ENCODE data around the gene PCDHA2. TPM values are rescaled to one million over a fixed set of nuclear protein-coding genes. Genes with fewer than 3 reads are reported as not detected.
"Not testable (repeated sequence)": the region's sequence is repeated elsewhere in the genome, so short reads cannot be mapped to it uniquely, and the experiment has no call there.

Gene PCDHA2
- total RNA-seq, 1 donor from 2014 or later, result not detected

DNA sequence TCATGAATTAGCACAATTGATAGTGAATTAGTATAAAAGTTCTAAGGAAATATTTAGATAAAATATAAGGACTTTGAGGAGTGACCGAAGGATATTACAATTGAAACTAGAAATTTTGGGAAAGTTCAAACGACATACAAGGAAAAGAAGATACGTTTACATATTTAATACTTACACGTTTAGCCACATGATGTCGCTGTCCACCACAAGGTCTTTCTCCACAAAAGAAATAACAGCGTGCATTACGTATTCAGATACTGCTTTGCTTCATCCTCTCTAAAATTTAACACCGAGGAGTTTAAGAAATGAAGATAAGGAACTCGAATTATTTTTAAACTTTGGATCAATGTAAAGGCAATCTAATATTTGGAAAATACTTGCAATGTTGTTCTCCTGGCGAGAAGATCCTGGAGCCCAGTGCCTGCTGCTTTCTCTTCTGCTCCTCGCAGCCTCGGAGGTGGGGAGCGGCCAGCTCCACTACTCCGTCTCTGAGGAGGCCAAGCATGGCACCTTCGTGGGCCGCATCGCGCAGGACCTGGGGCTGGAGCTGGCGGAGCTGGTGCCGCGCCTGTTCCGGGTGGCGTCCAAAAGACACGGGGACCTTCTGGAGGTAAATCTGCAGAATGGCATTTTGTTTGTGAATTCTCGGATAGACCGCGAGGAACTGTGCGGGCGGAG is 6.3 kb downstream of the PCDHA2 start, which contains the start of gene PCDHA3:
Gene PCDHA3 (plus strand): TSS at position 242 of the 678 bp plus-strand sequence.
- no peak within 1 kb of the TSS for H3K27ac Mint-ChIP-seq
- H3K27me3 Mint-ChIP-seq (ENCODE audit: low read depth), result no peaks in the 10 kb centered on the region
- no peaks in the 10 kb centered on the region for H3K36me3 Mint-ChIP-seq (ENCODE audit: low read depth)
- intact Hi-C loops (cut with micrococcal nuclease), result no loop called here
- H3K9me3 Mint-ChIP-seq, result peaks cover 35% of the 10 kb centered on the region
- no peak within 1 kb of the TSS for H3K4me3 Mint-ChIP-seq (ENCODE audit: low read depth)
- no peaks in the 10 kb centered on the region for H3K4me1 Mint-ChIP-seq (ENCODE audit: low read depth)
- DNase-seq (ENCODE audit: low spot score), result no peak

DNA sequence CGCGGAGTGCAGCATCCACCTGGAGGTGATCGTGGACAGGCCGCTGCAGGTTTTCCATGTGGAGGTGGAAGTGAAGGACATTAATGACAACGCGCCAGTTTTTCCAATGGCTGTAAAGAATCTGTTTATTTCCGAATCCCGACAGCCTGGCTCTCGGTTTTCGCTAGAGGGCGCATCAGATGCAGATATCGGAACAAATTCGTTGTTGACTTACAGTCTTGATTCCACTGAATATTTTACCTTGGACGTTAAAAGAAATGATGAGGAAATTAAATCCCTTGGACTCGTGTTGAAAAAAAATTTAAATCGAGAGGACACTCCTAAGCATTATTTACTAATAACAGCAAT is 6.8 kb downstream of the PCDHA2 start:
- Mint-ChIP-seq H3K4me3 (ENCODE audit: low read depth) (no peak overlapping the region), H3K27me3 (ENCODE audit: low read depth) (no peaks in the 10 kb centered on the region), H3K4me1 (ENCODE audit: low read depth) (no peaks in the 10 kb centered on the region), H3K27ac (no peak overlapping the region), H3K9me3 (peaks cover 35% of the 10 kb centered on the region), H3K36me3 (ENCODE audit: low read depth) (no peaks in the 10 kb centered on the region)
- DNase-seq (ENCODE audit: low spot score), result no peak
- intact Hi-C loops (cut with micrococcal nuclease), result no loop called here

DNA sequence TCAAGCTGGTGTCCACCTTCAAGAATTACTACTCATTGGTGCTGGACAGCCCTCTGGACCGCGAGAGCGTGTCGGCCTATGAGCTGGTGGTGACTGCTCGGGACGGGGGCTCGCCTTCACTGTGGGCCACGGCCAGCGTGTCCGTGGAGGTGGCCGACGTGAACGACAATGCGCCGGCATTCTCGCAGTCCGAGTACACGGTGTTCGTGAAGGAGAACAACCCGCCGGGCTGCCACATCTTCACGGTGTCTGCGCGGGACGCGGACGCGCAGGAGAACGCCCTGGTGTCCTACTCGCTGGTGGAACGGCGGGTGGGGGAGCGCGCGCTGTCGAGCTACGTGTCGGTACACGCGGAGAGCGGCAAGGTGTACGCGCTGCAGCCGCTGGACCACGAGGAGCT is 7.7 kb downstream of the PCDHA2 start:
- intact Hi-C loops (cut with micrococcal nuclease); DNase-seq (ENCODE audit: low spot score); H3K36me3 Mint-ChIP-seq (ENCODE audit: low read depth); H3K4me3 Mint-ChIP-seq (ENCODE audit: low read depth); H3K4me1 Mint-ChIP-seq (ENCODE audit: low read depth); H3K27ac Mint-ChIP-seq; H3K27me3 Mint-ChIP-seq (ENCODE audit: low read depth): not testable (repeated sequence)
- H3K9me3 Mint-ChIP-seq, result peaks cover 32% of the 10 kb centered on the region

DNA sequence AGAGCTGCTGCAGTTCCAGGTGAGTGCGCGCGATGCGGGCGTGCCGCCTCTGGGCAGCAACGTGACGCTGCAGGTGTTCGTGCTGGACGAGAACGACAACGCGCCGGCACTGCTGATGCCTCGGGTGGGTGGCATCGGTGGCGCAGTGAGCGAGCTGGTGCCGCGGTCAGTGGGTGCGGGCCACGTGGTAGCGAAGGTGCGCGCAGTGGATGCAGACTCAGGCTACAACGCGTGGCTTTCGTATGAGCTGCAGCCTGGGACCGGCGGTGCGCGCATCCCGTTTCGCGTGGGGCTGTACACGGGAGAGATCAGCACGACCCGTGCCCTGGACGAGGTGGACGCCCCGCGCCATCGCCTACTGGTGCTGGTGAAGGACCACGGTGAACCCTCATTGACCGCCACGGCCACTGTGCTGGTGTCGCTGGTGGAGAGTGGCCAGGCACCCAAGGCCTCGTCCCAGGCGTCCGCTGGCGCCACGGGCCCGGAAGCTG is 8.2 kb downstream of the PCDHA2 start:
- no peaks in the 10 kb centered on the region for H3K4me1 Mint-ChIP-seq (ENCODE audit: low read depth)

DNA sequence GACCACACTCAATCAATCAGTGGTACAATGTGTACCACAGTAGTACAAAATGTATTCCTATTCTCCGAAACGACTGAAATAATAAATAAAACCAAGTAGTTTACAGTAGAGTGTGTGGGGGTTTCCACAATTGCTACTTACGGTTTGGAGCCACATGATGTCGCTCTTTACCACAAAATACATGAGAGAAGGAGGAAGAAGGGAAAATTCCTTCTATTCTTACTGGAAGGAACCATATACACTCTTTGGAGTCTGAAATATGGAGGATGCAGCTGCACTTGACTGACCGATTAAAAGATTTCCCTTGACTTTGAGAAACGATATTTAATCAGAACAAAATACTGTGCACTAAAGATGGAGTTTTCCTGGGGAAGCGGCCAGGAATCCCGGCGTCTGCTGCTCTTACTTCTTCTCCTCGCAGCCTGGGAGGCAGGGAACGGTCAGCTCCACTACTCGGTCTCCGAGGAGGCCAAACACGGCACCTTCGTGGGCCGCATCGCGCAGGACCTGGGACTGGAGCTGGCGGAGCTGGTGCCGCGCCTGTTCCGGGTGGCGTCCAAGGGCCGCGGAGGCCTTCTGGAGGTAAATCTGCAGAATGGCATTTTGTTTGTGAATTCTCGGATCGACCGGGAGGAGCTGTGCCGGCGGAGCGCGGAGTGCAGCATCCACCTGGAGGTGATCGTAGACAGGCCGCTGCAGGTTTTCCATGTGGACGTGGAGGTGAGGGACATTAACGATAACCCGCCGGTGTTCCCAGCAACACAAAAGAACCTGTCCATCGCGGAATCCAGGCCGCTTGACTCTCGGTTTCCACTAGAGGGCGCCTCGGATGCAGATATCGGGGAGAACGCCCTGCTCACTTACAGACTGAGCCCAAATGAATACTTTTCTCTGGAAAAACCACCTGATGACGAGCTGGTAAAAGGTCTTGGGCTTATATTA is 12.5 kb downstream of the PCDHA2 start, which contains the start of gene PCDHA4:
Gene PCDHA4 (plus strand): TSS at position 235 of the 942 bp plus-strand sequence.
- Mint-ChIP-seq H3K27ac (no peak within 1 kb of the TSS), H3K27me3 (ENCODE audit: low read depth) (no peaks in the 10 kb centered on the region), H3K4me3 (ENCODE audit: low read depth) (no peak within 1 kb of the TSS), H3K9me3 (peaks cover 35% of the 10 kb centered on the region), H3K4me1 (ENCODE audit: low read depth) (no peaks in the 10 kb centered on the region), H3K36me3 (ENCODE audit: low read depth) (no peaks in the 10 kb centered on the region)
- DNase-seq (ENCODE audit: low spot score), result no peak
- intact Hi-C loops (cut with micrococcal nuclease), result no loop called here

More for the DNA sequence above, 8.2 kb downstream of the PCDHA2 start:
- H3K27ac Mint-ChIP-seq, result no peak overlapping the region
- H3K27me3 Mint-ChIP-seq (ENCODE audit: low read depth), result no peaks in the 10 kb centered on the region
- intact Hi-C loops (cut with micrococcal nuclease), result no loop called here
- no peak overlapping the region for H3K4me3 Mint-ChIP-seq (ENCODE audit: low read depth)
- H3K36me3 Mint-ChIP-seq (ENCODE audit: low read depth), result no peaks in the 10 kb centered on the region
- H3K9me3 Mint-ChIP-seq, result peaks cover 35% of the 10 kb centered on the region
- DNase-seq (ENCODE audit: low spot score), result no peak

DNA sequence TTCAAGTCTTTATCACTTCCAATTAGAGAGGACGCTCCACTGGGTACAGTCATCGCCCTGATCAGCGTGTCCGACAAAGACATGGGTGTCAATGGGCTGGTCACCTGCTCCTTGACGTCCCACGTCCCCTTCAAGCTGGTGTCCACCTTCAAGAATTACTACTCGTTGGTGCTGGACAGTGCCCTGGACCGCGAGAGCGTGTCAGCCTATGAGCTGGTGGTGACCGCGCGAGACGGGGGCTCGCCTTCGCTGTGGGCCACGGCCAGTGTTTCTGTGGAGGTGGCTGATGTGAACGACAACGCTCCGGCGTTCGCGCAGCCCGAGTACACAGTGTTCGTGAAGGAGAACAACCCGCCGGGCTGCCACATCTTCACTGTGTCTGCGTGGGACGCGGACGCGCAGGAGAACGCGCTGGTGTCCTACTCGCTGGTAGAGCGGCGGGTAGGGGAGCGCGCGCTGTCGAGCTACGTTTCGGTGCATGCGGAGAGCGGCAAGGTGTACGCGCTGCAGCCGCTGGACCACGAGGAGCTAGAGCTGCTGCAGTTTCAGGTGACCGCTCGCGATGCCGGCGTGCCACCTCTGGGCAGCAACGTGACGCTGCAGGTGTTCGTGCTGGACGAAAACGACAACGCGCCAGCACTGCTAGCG is 13.7 kb downstream of the PCDHA2 start:
- H3K27ac Mint-ChIP-seq; intact Hi-C loops (cut with micrococcal nuclease); H3K4me1 Mint-ChIP-seq (ENCODE audit: low read depth); H3K36me3 Mint-ChIP-seq (ENCODE audit: low read depth); H3K27me3 Mint-ChIP-seq (ENCODE audit: low read depth); H3K4me3 Mint-ChIP-seq (ENCODE audit: low read depth); DNase-seq (ENCODE audit: low spot score): not testable (repeated sequence)
- peaks cover 43% of the 10 kb centered on the region for H3K9me3 Mint-ChIP-seq

DNA sequence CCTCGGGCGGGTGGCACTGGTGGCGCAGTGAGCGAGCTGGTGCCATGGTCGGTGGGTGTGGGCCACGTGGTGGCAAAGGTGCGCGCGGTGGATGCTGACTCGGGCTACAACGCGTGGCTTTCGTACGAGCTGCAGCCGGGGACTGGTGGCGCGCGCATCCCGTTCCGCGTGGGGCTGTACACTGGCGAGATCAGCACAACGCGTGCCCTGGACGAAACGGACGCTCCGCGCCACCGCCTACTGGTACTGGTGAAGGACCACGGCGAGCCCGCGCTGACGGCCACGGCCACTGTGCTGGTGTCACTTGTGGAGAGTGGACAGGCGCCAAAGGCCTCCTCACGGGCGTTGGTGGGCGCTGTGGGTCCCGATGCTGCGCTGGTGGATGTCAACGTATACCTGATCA is 14.2 kb downstream of the PCDHA2 start:
- Mint-ChIP-seq H3K9me3 (peaks cover 38% of the 10 kb centered on the region), H3K4me1 (ENCODE audit: low read depth) (no peaks in the 10 kb centered on the region), H3K27ac (no peak overlapping the region), H3K27me3 (ENCODE audit: low read depth) (no peaks in the 10 kb centered on the region), H3K36me3 (ENCODE audit: low read depth) (no peaks in the 10 kb centered on the region), H3K4me3 (ENCODE audit: low read depth) (no peak overlapping the region)
- no peak for DNase-seq (ENCODE audit: low spot score)
- intact Hi-C loops (cut with micrococcal nuclease), result no loop called here

DNA sequence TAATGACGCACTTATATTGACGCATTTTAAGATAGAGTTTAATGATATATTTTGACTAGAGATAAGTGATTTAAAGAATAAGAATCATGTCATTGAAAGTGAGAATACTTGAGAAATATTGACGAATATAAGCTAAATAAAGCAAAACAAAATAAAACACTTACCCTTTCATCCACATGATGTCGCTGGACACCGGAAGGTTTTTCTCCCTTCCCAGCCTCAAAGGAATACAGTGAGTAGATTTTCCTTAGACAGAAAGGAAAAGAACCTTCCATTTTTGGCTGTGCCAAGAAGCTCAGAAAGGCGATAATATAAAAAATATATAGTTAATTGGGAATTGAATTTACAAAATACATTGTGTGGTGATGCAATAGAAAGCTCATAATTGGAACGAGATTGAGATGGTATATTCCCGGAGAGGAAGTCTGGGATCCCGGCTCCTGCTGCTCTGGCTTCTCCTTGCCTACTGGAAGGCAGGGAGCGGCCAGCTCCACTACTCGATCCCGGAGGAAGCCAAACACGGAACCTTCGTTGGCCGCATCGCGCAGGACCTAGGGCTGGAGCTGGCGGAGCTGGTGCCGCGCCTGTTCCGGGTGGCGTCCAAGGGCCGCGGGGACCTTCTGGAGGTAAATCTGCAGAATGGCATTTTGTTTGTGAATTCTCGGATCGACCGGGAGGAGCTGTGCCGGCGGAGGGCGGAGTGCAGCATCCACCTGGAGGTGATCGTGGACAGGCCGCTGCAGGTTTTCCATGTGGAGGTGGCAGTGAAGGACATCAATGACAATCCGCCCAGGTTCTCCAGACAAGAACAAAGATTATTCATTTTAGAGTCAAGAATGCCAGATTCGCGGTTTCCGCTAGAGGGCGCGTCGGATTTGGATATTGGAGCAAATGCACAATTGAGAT is 27.0 kb downstream of the PCDHA2 start, which contains the start of gene PCDHA5:
Gene PCDHA5 (plus strand): TSS at position 239 of the 906 bp plus-strand sequence.
- Mint-ChIP-seq H3K27me3 (ENCODE audit: low read depth) (no peaks in the 10 kb centered on the region), H3K9me3 (peaks cover 20% of the 10 kb centered on the region), H3K36me3 (ENCODE audit: low read depth) (no peaks in the 10 kb centered on the region), H3K4me3 (ENCODE audit: low read depth) (no peak within 1 kb of the TSS), H3K4me1 (ENCODE audit: low read depth) (no peaks in the 10 kb centered on the region), H3K27ac (no peak within 1 kb of the TSS)
- intact Hi-C loops (cut with micrococcal nuclease), result no loop called here
- DNase-seq (ENCODE audit: low spot score), result no peak

DNA sequence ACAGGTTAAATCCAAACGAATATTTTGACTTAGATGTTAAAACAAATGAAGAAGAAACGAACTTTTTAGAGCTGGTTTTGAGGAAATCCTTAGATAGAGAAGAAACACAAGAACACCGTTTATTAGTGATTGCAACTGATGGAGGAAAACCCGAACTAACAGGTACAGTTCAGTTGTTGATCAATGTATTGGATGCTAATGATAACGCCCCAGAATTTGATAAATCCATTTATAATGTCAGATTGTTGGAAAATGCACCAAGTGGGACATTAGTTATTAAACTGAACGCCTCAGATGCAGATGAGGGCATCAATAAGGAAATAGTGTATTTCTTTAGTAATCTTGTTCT is 27.6 kb downstream of the PCDHA2 start:
- no peak overlapping the region for H3K4me3 Mint-ChIP-seq (ENCODE audit: low read depth)
- H3K27me3 Mint-ChIP-seq (ENCODE audit: low read depth), result no peaks in the 10 kb centered on the region
- H3K9me3 Mint-ChIP-seq, result peaks cover 26% of the 10 kb centered on the region
- H3K27ac Mint-ChIP-seq, result no peak overlapping the region
- DNase-seq (ENCODE audit: low spot score), result no peak
- no peaks in the 10 kb centered on the region for H3K36me3 Mint-ChIP-seq (ENCODE audit: low read depth)
- intact Hi-C loops (cut with micrococcal nuclease), result no loop called here
- H3K4me1 Mint-ChIP-seq (ENCODE audit: low read depth), result no peaks in the 10 kb centered on the region

DNA sequence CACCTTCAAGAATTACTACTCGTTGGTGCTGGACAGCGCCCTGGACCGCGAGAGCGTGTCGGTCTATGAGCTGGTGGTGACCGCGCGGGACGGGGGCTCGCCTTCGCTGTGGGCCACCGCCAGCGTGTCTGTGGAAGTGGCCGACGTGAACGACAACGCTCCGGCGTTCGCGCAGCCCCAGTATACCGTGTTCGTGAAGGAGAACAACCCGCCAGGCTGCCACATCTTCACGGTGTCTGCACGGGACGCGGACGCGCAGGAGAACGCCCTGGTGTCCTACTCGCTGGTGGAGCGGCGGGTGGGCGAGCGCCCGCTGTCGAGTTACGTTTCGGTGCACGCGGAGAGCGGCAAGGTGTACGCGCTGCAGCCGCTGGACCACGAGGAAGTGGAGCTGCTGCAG is 28.3 kb downstream of the PCDHA2 start:
- DNase-seq (ENCODE audit: low spot score); H3K27me3 Mint-ChIP-seq (ENCODE audit: low read depth); H3K4me1 Mint-ChIP-seq (ENCODE audit: low read depth); H3K36me3 Mint-ChIP-seq (ENCODE audit: low read depth); H3K27ac Mint-ChIP-seq; intact Hi-C loops (cut with micrococcal nuclease); H3K4me3 Mint-ChIP-seq (ENCODE audit: low read depth): not testable (repeated sequence)
- peaks cover 26% of the 10 kb centered on the region for H3K9me3 Mint-ChIP-seq

DNA sequence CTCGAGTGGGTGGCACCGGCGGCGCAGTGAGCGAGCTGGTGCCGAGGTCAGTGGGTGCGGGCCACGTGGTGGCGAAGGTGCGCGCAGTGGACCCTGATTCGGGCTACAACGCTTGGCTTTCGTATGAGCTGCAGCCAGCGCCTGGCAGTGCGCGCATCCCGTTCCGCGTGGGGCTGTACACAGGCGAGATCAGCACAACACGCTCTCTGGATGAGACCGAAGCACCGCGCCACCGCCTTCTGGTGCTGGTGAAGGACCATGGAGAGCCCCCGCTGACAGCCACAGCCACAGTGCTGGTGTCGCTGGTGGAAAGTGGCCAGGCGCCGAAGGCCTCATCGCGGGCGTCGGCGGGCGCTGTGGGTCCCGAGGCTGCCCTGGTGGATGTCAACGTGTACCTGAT is 28.8 kb downstream of the PCDHA2 start:
- Mint-ChIP-seq H3K9me3 (peaks cover 30% of the 10 kb centered on the region), H3K27ac (no peak overlapping the region), H3K36me3 (ENCODE audit: low read depth) (no peaks in the 10 kb centered on the region), H3K27me3 (ENCODE audit: low read depth) (no peaks in the 10 kb centered on the region), H3K4me3 (ENCODE audit: low read depth) (no peak overlapping the region), H3K4me1 (ENCODE audit: low read depth) (no peaks in the 10 kb centered on the region)
- intact Hi-C loops (cut with micrococcal nuclease), result no loop called here
- DNase-seq (ENCODE audit: low spot score), result no peak

Data from activated T-helper 2 cell treated with anti-CD3 and anti-CD28 coated beads, Interferon-gamma antibody, Interleukin-2, Interleukin-4, amounts not matched to agents 10 μg/mL and 5 μg/mL and 100 μg/mL, durations not matched to agents 14 hours and 24 hours and 36 hours (primary cell).